H9 (cell line): ENCODE results near the gene ESPNL. TPM values are rescaled to one million over a fixed set of nuclear protein-coding genes. Genes with fewer than 3 reads are reported as not detected.

ENCODE experiments used
- DNase-seq: peaks from one replicate; pipeline ENCODE4 v3.0.0-alpha.2; 2017
- H2AFZ ChIP-seq: one replicate; pipeline ENCODE4 v1.6.1; 2013; ENCODE audit warnings: mild to moderate bottlenecking, low read length, control low read depth, moderate library complexity
- H2AK5ac ChIP-seq: 2 replicates; pipeline ENCODE4 v1.6.1; 2013; ENCODE audit warnings: low read length, control low read depth, mixed read lengths; ENCODE audit not compliant: insufficient read length
- H2BK120ac ChIP-seq: one replicate; pipeline ENCODE4 v1.6.1; 2013; ENCODE audit warnings: low read depth, mild to moderate bottlenecking, low read length, control low read depth, inconsistent platforms; ENCODE audit not compliant: poor library complexity, severe bottlenecking
- H2BK12ac ChIP-seq: 2 replicates; pipeline ENCODE4 v1.6.1; 2013; ENCODE audit warnings: low read length, control low read depth, mixed read lengths, low read depth; ENCODE audit not compliant: insufficient read length
- H2BK15ac ChIP-seq: 2 replicates; pipeline ENCODE4 v1.6.1; 2013; ENCODE audit warnings: low read depth, low read length, control low read depth
- H2BK20ac ChIP-seq: one replicate; pipeline ENCODE4 v1.6.1; 2013; ENCODE audit warnings: low read depth, mild to moderate bottlenecking, low read length, control low read depth, inconsistent platforms; ENCODE audit not compliant: poor library complexity, severe bottlenecking
- H2BK5ac ChIP-seq: 2 replicates; pipeline ENCODE4 v1.6.1; 2013; ENCODE audit warnings: low read length, control low read depth, mixed read lengths; ENCODE audit not compliant: insufficient read length
- H3K14ac ChIP-seq: 2 replicates; pipeline ENCODE4 v1.6.1; 2013; ENCODE audit warnings: low read length, control low read depth; ENCODE audit not compliant: insufficient read depth
- H3K18ac ChIP-seq: 2 replicates; pipeline ENCODE4 v1.6.1; 2013; ENCODE audit warnings: low read depth, mild to moderate bottlenecking, mixed read lengths, low read length, control low read depth; ENCODE audit not compliant: insufficient read length
- H3K23ac ChIP-seq: 2 replicates; pipeline ENCODE4 v1.6.1; 2013; ENCODE audit warnings: low read length, control low read depth, mixed read lengths, low read depth; ENCODE audit not compliant: insufficient read length
- H3K23me2 ChIP-seq: 2 replicates; pipeline ENCODE4 v1.6.1; 2013; ENCODE audit warnings: low read depth, mild to moderate bottlenecking, mixed read lengths, low read length, control low read depth; ENCODE audit not compliant: insufficient read length, poor library complexity, severe bottlenecking
- H3K27ac ChIP-seq: 2 replicates; pipeline ENCODE4 v1.5.1; 2013; ENCODE audit warnings: low read length, control low read depth, mixed read lengths, low read depth; ENCODE audit not compliant: insufficient read length
- H3K27me3 ChIP-seq: 2 replicates; pipeline ENCODE4 v1.6.1; 2013; ENCODE audit warnings: low read length, control low read depth, inconsistent platforms; ENCODE audit not compliant: insufficient read depth
- H3K4ac ChIP-seq: 2 replicates; pipeline ENCODE4 v1.6.1; 2013; ENCODE audit warnings: low read depth, mild to moderate bottlenecking, control low read depth, inconsistent platforms, low read length, moderate library complexity
- H3K4me1 ChIP-seq: 2 replicates; pipeline ENCODE4 v1.6.1; 2013; ENCODE audit warnings: low read length, control low read depth, inconsistent platforms; ENCODE audit not compliant: insufficient read depth
- H3K4me2 ChIP-seq: 2 replicates; pipeline ENCODE4 v1.6.1; 2013; ENCODE audit warnings: low read length, control low read depth, mixed read lengths; ENCODE audit not compliant: insufficient read length, insufficient read depth
- H3K56ac ChIP-seq: 2 replicates; pipeline ENCODE4 v1.6.1; 2013; ENCODE audit warnings: low read depth, mild to moderate bottlenecking, mixed read lengths, low read length, control low read depth; ENCODE audit not compliant: insufficient read length
- H3K79me1 ChIP-seq: 2 replicates; pipeline ENCODE4 v1.6.1; 2013; ENCODE audit warnings: low read depth, mild to moderate bottlenecking, moderate library complexity, low read length, control low read depth, inconsistent platforms; ENCODE audit not compliant: insufficient read depth, poor library complexity, severe bottlenecking
- H3K79me2 ChIP-seq: 2 replicates; pipeline ENCODE4 v1.6.1; 2013; ENCODE audit warnings: low read length, control low read depth, inconsistent platforms; ENCODE audit not compliant: insufficient read depth
- H3K9ac ChIP-seq: 2 replicates; pipeline ENCODE4 v1.6.1; 2013; ENCODE audit warnings: low read length, control low read depth, mixed read lengths; ENCODE audit not compliant: insufficient read length; ENCODE audit errors: extremely low read depth
- H3K9me3 ChIP-seq: one replicate; pipeline ENCODE4 v1.6.1; 2013; ENCODE audit warnings: low read depth, low read length, inconsistent platforms; ENCODE audit not compliant: control insufficient read depth
- H3T11ph ChIP-seq: one replicate; pipeline ENCODE4 v1.6.1; 2013; ENCODE audit warnings: mild to moderate bottlenecking, low read length, control low read depth, inconsistent platforms
- H4K20me1 ChIP-seq: one replicate; pipeline ENCODE4 v1.6.1; 2013; ENCODE audit not compliant: control insufficient read depth, insufficient read length, insufficient read depth
- H4K5ac ChIP-seq: 2 replicates; pipeline ENCODE4 v1.6.1; 2013; ENCODE audit warnings: low read depth, mild to moderate bottlenecking, mixed read lengths, low read length, control low read depth; ENCODE audit not compliant: insufficient read length
- H4K8ac ChIP-seq: replicated peaks from 2 replicates; pipeline ENCODE4 v1.6.1; 2013; ENCODE audit warnings: low read length, control low read depth, mixed read lengths, low read depth; ENCODE audit not compliant: insufficient read length
- H4K91ac ChIP-seq: 2 replicates; pipeline ENCODE4 v1.6.1; 2013; ENCODE audit warnings: low read depth, mild to moderate bottlenecking, moderate library complexity, mixed read lengths, low read length, control low read depth; ENCODE audit not compliant: insufficient read length
- H3K27ac Mint-ChIP-seq, 3 experiments: 2 replicates in 2 of 3; 3 replicates in 1 of 3; pipeline ENCODE4 v1.8.0; 2020 to 2021; ENCODE audit warnings: mixed read lengths in 3 of 3, mild to moderate bottlenecking in 1 of 3, moderate library complexity in 1 of 3
- H3K27me3 Mint-ChIP-seq: 2 replicates; pipeline ENCODE4 v1.8.0; 2021; ENCODE audit warnings: low read depth, mild to moderate bottlenecking, moderate library complexity, mixed read lengths
- H3K36me3 Mint-ChIP-seq, 3 experiments: 2 replicates in 2 of 3; 3 replicates in 1 of 3; pipeline ENCODE4 v1.8.0; 2020 to 2021; ENCODE audit warnings: low read depth in 3 of 3, mixed read lengths in 3 of 3; ENCODE audit not compliant: insufficient read depth in 1 of 3
- H3K4me1 Mint-ChIP-seq, 2 experiments: 2 replicates each; pipeline ENCODE4 v1.8.0; 2020; ENCODE audit warnings: mixed read lengths in 2 of 2
- H3K4me3 Mint-ChIP-seq, 2 experiments: 2 replicates in 1 of 2; 3 replicates in 1 of 2; pipeline ENCODE4 v1.8.0; 2020 to 2021; ENCODE audit warnings: mild to moderate bottlenecking in 2 of 2, mixed read lengths in 2 of 2, moderate library complexity in 1 of 2
- H3K9me3 Mint-ChIP-seq, 2 experiments: 2 replicates in 1 of 2; 3 replicates in 1 of 2; pipeline ENCODE4 v1.8.0; 2020; ENCODE audit warnings: mild to moderate bottlenecking in 2 of 2, mixed read lengths in 2 of 2, moderate library complexity in 1 of 2
- WGBS: extraction: QIAGEN DNeasy Blood & Tissue Kit; methylation state at CpG from one replicate; pipeline ENCODE4 v1.1.7; 2013; ENCODE audit warnings: missing lambda C conversion rate, low lambda C conversion rate, mixed read lengths; ENCODE audit not compliant: insufficient read length; ENCODE audit errors: extremely low coverage; 5-methylcytosine and 5-hydroxymethylcytosine counted together
- total RNA-seq: library from RNA; stranded (reverse); gene quantifications from 2 replicates; pipeline ENCODE4 v1.2.1, GENCODE V29; 2021
- TF ChIP-seq, protein P1 (sequence below): fragments of 200-600 bp; sonication (generic); conservative IDR thresholded peaks from 3 replicates; pipeline ENCODE4 v1.8.0; 2021; ENCODE audit warnings: antibody characterized with exemption, mild to moderate bottlenecking

ESPNL gene
- total RNA-seq, 1 experiment from 2014 or later = 0.17 TPM

- no peak overlapping the region for H3T11ph ChIP-seq
- H3K56ac ChIP-seq = no peak overlapping the region
- H3K23ac ChIP-seq = no peak overlapping the region
- Mint-ChIP-seq H3K36me3 (no peaks in the 10 kb centered on the region), H3K4me3 (no peak overlapping the region), H3K27ac (no peak overlapping the region), H3K9me3 (peaks cover 0 to 1% of the 10 kb centered on the region in 2 experiments; a peak in 1 of 5 replicates), H3K4me1 (peaks cover 19 to 28% of the 10 kb centered on the region in 2 experiments), H3K27me3 (no peaks in the 10 kb centered on the region; the same call in none of the 2 replicates)
- no peak overlapping the region for H3K14ac ChIP-seq
- no peaks in the 10 kb centered on the region for H3K79me2 ChIP-seq
- TF ChIP-seq, protein P1, sequence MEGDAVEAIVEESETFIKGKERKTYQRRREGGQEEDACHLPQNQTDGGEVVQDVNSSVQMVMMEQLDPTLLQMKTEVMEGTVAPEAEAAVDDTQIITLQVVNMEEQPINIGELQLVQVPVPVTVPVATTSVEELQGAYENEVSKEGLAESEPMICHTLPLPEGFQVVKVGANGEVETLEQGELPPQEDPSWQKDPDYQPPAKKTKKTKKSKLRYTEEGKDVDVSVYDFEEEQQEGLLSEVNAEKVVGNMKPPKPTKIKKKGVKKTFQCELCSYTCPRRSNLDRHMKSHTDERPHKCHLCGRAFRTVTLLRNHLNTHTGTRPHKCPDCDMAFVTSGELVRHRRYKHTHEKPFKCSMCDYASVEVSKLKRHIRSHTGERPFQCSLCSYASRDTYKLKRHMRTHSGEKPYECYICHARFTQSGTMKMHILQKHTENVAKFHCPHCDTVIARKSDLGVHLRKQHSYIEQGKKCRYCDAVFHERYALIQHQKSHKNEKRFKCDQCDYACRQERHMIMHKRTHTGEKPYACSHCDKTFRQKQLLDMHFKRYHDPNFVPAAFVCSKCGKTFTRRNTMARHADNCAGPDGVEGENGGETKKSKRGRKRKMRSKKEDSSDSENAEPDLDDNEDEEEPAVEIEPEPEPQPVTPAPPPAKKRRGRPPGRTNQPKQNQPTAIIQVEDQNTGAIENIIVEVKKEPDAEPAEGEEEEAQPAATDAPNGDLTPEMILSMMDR = peak; percentile 52; the same call in 2 of the 3 replicates
- no peaks in the 10 kb centered on the region for H3K9me3 ChIP-seq
- no peaks in the 10 kb centered on the region; the same call in 1 of the 2 replicates for H3K4me1 ChIP-seq
- H4K91ac ChIP-seq = no peak overlapping the region
- H3K23me2 ChIP-seq = no peaks in the 10 kb centered on the region
- no peak overlapping the region for H2AFZ ChIP-seq
- WGBS = no CpG with 5 or more reads among the region's 13 CpGs
- H3K4ac ChIP-seq = no peak overlapping the region
- no peak overlapping the region for H3K9ac ChIP-seq
- no peak overlapping the region for H4K5ac ChIP-seq
- no peak overlapping the region for H3K27ac ChIP-seq
- H2BK120ac ChIP-seq = no peak overlapping the region
- H3K4me2 ChIP-seq = no peak overlapping the region
- no peaks in the 10 kb centered on the region for H3K27me3 ChIP-seq
- H2BK12ac ChIP-seq = no peak overlapping the region
- no peak overlapping the region for H2AK5ac ChIP-seq
- no peak overlapping the region for H4K8ac ChIP-seq
- H4K20me1 ChIP-seq = no peaks in the 10 kb centered on the region
- H2BK20ac ChIP-seq = no peak overlapping the region
- H3K18ac ChIP-seq = no peak overlapping the region
- no peaks in the 10 kb centered on the region for H3K79me1 ChIP-seq
- peak; percentile 69 for DNase-seq
- H2BK15ac ChIP-seq = no peak overlapping the region
- H2BK5ac ChIP-seq = no peak overlapping the region
Observed at GRCh38 chr2:238106339-238106697, 6.2 kb downstream of the ESPNL start.
